H1 (cell line): ENCODE measurements around the gene NCKAP1. TPM values are rescaled to one million over a fixed set of nuclear protein-coding genes. Genes with fewer than 3 reads are reported as not detected.
"Not testable (repeated sequence)": the region's sequence is repeated elsewhere in the genome, so short reads cannot be mapped to it uniquely, and the experiment has no call there.

Source experiments
- CTCF ChIA-PET: fragments of 300-600 bp; sonication (Branson Sonifier 250); formaldehyde crosslinking; loops from one replicate; lab custom pipeline; 2021; ENCODE audit not compliant: partially characterized antibody; lab: Charles Lee
- POLR2A ChIA-PET: fragments of 300-600 bp; sonication (Branson Sonifier 250); formaldehyde crosslinking; loops from one replicate; lab custom pipeline; 2021; ENCODE audit warnings: inconsistent platforms; ENCODE audit not compliant: partially characterized antibody; lab: Charles Lee
- DNase-seq, 2 experiments: peaks; one replicate each; pipeline versions ENCODE4 v3.0.0 to v3.0.0-alpha.2; 2010 to 2022; ENCODE audit warnings: low spot score in 2 of 2, low read depth in 1 of 2, mixed read lengths in 1 of 2
- FAIRE-seq: peaks from 2 replicates; lab custom pipeline; 2011; peaks lifted over from hg19 to GRCh38; lab: Jason Lieb, UNC
- H2AFZ ChIP-seq: 2 replicates; pipeline ENCODE4 v1.8.1; 2012; ENCODE audit warnings: low read length, inconsistent platforms
- H2AK5ac ChIP-seq: 2 replicates; pipeline ENCODE4 v1.6.1; 2013; ENCODE audit warnings: low read depth, low read length
- H2BK120ac ChIP-seq: replicated peaks from 2 replicates; pipeline ENCODE3; 2013; ENCODE audit warnings: low read depth, low read length, inconsistent platforms
- H2BK12ac ChIP-seq: 2 replicates; pipeline ENCODE4 v1.6.1; 2013; ENCODE audit warnings: low read depth, low read length
- H2BK15ac ChIP-seq: 2 replicates; pipeline ENCODE4 v1.6.1; 2013; ENCODE audit warnings: low read length
- H2BK20ac ChIP-seq: 2 replicates; pipeline ENCODE4 v1.6.1; 2013; ENCODE audit warnings: low read length
- H2BK5ac ChIP-seq: 2 replicates; pipeline ENCODE4 v1.6.1; 2013; ENCODE audit warnings: low read depth, low read length
- H3K14ac ChIP-seq: 2 replicates; pipeline ENCODE4 v1.6.1; 2013; ENCODE audit warnings: inconsistent platforms; ENCODE audit not compliant: insufficient read length
- H3K18ac ChIP-seq: 2 replicates; pipeline ENCODE4 v1.6.1; 2013; ENCODE audit warnings: low read length; ENCODE audit errors: extremely low read depth
- H3K23ac ChIP-seq: 2 replicates; pipeline ENCODE4 v1.6.1; 2013; ENCODE audit warnings: inconsistent platforms; ENCODE audit not compliant: insufficient read length
- H3K23me2 ChIP-seq: 2 replicates; pipeline ENCODE4 v1.6.1; 2013; ENCODE audit warnings: low read depth, low read length
- H3K27ac ChIP-seq: 2 replicates; pipeline ENCODE4 v1.6.1; 2011; ENCODE audit warnings: low read depth, low read length, inconsistent platforms
- H3K27me3 ChIP-seq, 4 experiments: replicated peaks in 1 of 4; 1 replicate in 1 of 4; 2 replicates in 3 of 4; pipeline versions ENCODE4 v1.6.1 to v1.8.1; 2011 to 2013; ENCODE audit warnings: low read length in 3 of 4, mild to moderate bottlenecking in 3 of 4, inconsistent platforms in 2 of 4, mixed read lengths in 2 of 4, moderate library complexity in 1 of 4; ENCODE audit not compliant: control insufficient read depth in 3 of 4, insufficient read depth in 3 of 4; ENCODE audit errors: extremely low read depth in 1 of 4
- H3K36me3 ChIP-seq, 4 experiments: 2 replicates each; pipeline versions ENCODE4 v1.6.1 to v1.8.1; 2011 to 2013; ENCODE audit warnings: mild to moderate bottlenecking in 4 of 4, low read length in 3 of 4, moderate library complexity in 2 of 4, control low read depth in 1 of 4, inconsistent platforms in 1 of 4; ENCODE audit not compliant: insufficient read depth in 4 of 4, control insufficient read depth in 2 of 4
- H3K4ac ChIP-seq: replicated peaks from 2 replicates; pipeline ENCODE3; 2013; ENCODE audit warnings: low read length, low read depth, mixed read lengths, inconsistent platforms; ENCODE audit not compliant: insufficient read length
- H3K4me1 ChIP-seq, 4 experiments: replicated peaks in 1 of 4; 1 replicate in 1 of 4; 2 replicates in 3 of 4; pipeline versions ENCODE4 v1.6.1 to v1.8.1; 2011 to 2013; ENCODE audit warnings: low read length in 3 of 4, inconsistent platforms in 2 of 4, mixed read lengths in 1 of 4; ENCODE audit not compliant: insufficient read depth in 4 of 4, control insufficient read depth in 3 of 4
- H3K4me2 ChIP-seq, 2 experiments: 2 replicates each; pipeline versions ENCODE4 v1.6.1 to v1.8.1; 2011 to 2013; ENCODE audit warnings: low read depth in 2 of 2, low read length in 2 of 2, control low read depth in 1 of 2, inconsistent platforms in 1 of 2, mild to moderate bottlenecking in 1 of 2; ENCODE audit not compliant: insufficient read depth in 1 of 2
- H3K4me3 ChIP-seq, 4 experiments: fragments of 200-600, 300-600 bp in 1 of 4; sonication (generic), shearing (Covaris generic), sonication (Bioruptor Twin) in 1 of 4; 2 replicates each; pipeline versions ENCODE4 v1.5.1 to v1.8.1; 2011 to 2016; ENCODE audit warnings: low read length in 4 of 4, low read depth in 3 of 4, control low read depth in 2 of 4, inconsistent platforms in 2 of 4, mild to moderate bottlenecking in 2 of 4, mixed read lengths in 1 of 4, moderate library complexity in 1 of 4; ENCODE audit not compliant: insufficient read depth in 2 of 4; ENCODE audit errors: extremely low read depth in 1 of 4
- H3K56ac ChIP-seq: replicated peaks from 2 replicates; pipeline ENCODE3; 2013; ENCODE audit warnings: low read depth, mild to moderate bottlenecking, mixed read lengths, low read length, inconsistent platforms; ENCODE audit not compliant: insufficient read length
- H3K79me1 ChIP-seq: 2 replicates; pipeline ENCODE4 v1.6.1; 2013; ENCODE audit warnings: low read depth, low read length, control low read depth
- H3K79me2 ChIP-seq, 2 experiments: 2 replicates each; pipeline versions ENCODE4 v1.6.1 to v1.8.1; 2012 to 2013; ENCODE audit warnings: low read length in 2 of 2, mild to moderate bottlenecking in 2 of 2, inconsistent platforms in 1 of 2; ENCODE audit not compliant: insufficient read depth in 2 of 2, control insufficient read depth in 1 of 2
- H3K9ac ChIP-seq, 4 experiments: replicated peaks in 1 of 4; 1 replicate in 1 of 4; 2 replicates in 3 of 4; pipeline versions ENCODE4 v1.6.1 to v1.8.1; 2011 to 2013; ENCODE audit warnings: low read depth in 3 of 4, low read length in 3 of 4, control low read depth in 2 of 4, mild to moderate bottlenecking in 2 of 4, moderate library complexity in 2 of 4, inconsistent platforms in 1 of 4; ENCODE audit errors: extremely low read depth in 1 of 4
- H3K9me3 ChIP-seq, 2 experiments: 2 replicates each; pipeline versions ENCODE4 v1.6.1 to v1.8.1; 2012 to 2013; ENCODE audit warnings: mild to moderate bottlenecking in 2 of 2, moderate library complexity in 2 of 2, control low read depth in 1 of 2, inconsistent platforms in 1 of 2, low read depth in 1 of 2, low read length in 1 of 2, mixed read lengths in 1 of 2; ENCODE audit not compliant: insufficient read depth in 2 of 2
- H4K20me1 ChIP-seq, 2 experiments: replicated peaks in 1 of 2; 2 replicates each; pipeline versions ENCODE3 to v1.8.1; 2011 to 2013; ENCODE audit warnings: inconsistent platforms in 2 of 2, low read length in 2 of 2, mild to moderate bottlenecking in 1 of 2; ENCODE audit not compliant: insufficient read depth in 2 of 2, control insufficient read depth in 1 of 2
- H4K5ac ChIP-seq: 2 replicates; pipeline ENCODE4 v1.6.1; 2013; ENCODE audit warnings: low read length, low read depth, mixed read lengths, inconsistent platforms; ENCODE audit not compliant: insufficient read length
- H4K8ac ChIP-seq: 2 replicates; pipeline ENCODE4 v1.8.0; 2013; ENCODE audit warnings: mild to moderate bottlenecking, moderate library complexity, low read length, inconsistent platforms; ENCODE audit not compliant: insufficient read depth; ENCODE audit errors: extremely low read depth
- H4K91ac ChIP-seq: replicated peaks from 2 replicates; pipeline ENCODE3; 2013; ENCODE audit warnings: low read length, mixed read lengths, inconsistent platforms; ENCODE audit not compliant: insufficient read length
- WGBS, 2 experiments: shearing (Covaris generic) in 1 of 2; methylation state at CpG; one replicate each; pipeline versions ENCODE4 v1.1.6 to v1.1.7; 2013 to 2015; ENCODE audit warnings: low lambda C conversion rate in 2 of 2, mixed read lengths in 2 of 2, inconsistent platforms in 1 of 2, low coverage in 1 of 2, missing lambda C conversion rate in 1 of 2; ENCODE audit not compliant: insufficient replicate concordance in 2 of 2, insufficient coverage in 1 of 2, insufficient read length in 1 of 2; ENCODE audit errors: extremely low coverage in 1 of 2, missing lambda C conversion rate in 1 of 2; 5-methylcytosine and 5-hydroxymethylcytosine counted together
- polyA plus RNA-seq, 7 experiments: library from polyadenylated mRNA; depleted of rRNA in 3 of 7; stranded (reverse) in 5 of 7; unstranded in 2 of 7; fragments of >200 nt in 5 of 7; fragments of 200-250 nt in 2 of 7; gene quantifications; 1 replicate in 5 of 7; 2 replicates in 1 of 7; 4 replicates in 1 of 7; pipeline versions ENCODE4 v1.2.1 to v1.2.3, GENCODE V29; 2011 to 2013; ENCODE audit warnings: missing spikeins in 2 of 7, mixed read lengths in 2 of 7
- total RNA-seq: library from RNA; stranded (reverse); fragmentation: NEBNext Ultra II Directional; extraction: Animal tissue kit (Norgen Biotek cat#: 25700); gene quantifications from 2 replicates; pipeline ENCODE4 v1.2.1, GENCODE V29; 2021

NCKAP1 gene
- total and polyA plus RNA-seq, 2 of the 8 experiments (the other 6 are each of a cell fraction or from before 2014, with no cell fraction given), result 90.8 to 173 TPM

- H3K79me1 ChIP-seq, H4K8ac ChIP-seq, H3K14ac ChIP-seq, H3K27ac ChIP-seq, H2AFZ ChIP-seq, H3K4me2 ChIP-seq, DNase-seq, H3K23me2 ChIP-seq, POLR2A ChIA-PET, FAIRE-seq, H2BK15ac ChIP-seq, H3K27me3 ChIP-seq, H2AK5ac ChIP-seq, H3K9me3 ChIP-seq, H3K4ac ChIP-seq, H2BK120ac ChIP-seq, H4K5ac ChIP-seq, H4K20me1 ChIP-seq, H3K79me2 ChIP-seq, H3K23ac ChIP-seq, H3K4me3 ChIP-seq, H3K56ac ChIP-seq, H3K9ac ChIP-seq, H3K36me3 ChIP-seq, H2BK5ac ChIP-seq, H3K18ac ChIP-seq, H4K91ac ChIP-seq: not testable (repeated sequence)
- Histone ChIP-seq H2BK20ac (peak overlapping the region; percentile 96; the same call in 1 of the 2 replicates), H3K4me1 (peaks cover 0 to 10% (median 9%) of the 10 kb centered on the region in 4 experiments; a peak in 5 of 7 replicates), H2BK12ac (0 out of 2 replicates have a peak overlapping the region, but pooled peaks have one; percentile 75)
- 82% methylated on average over 5 of the region's 5 CpGs; no CpG with 5 or more reads in 1 of the 2 experiments for WGBS, 2 experiments
- CTCF ChIA-PET, result interaction anchor here (0.7 to 1.1 kb wide), 2 partner anchors 24 to 59 kb away, joined by 3 read pairs; no protein-coding TSS in a partner anchor
Measured at GRCh38 chr2:183047486-183048125, 9.3 kb upstream of the NCKAP1 start.

- H3K14ac ChIP-seq, H3K4me3 ChIP-seq, H3K27ac ChIP-seq, H2AFZ ChIP-seq, H4K20me1 ChIP-seq, H3K4ac ChIP-seq, H3K9ac ChIP-seq, H4K91ac ChIP-seq, H2BK120ac ChIP-seq, H2BK15ac ChIP-seq, H3K27me3 ChIP-seq, H3K23me2 ChIP-seq, H3K79me1 ChIP-seq, H3K9me3 ChIP-seq, H2BK5ac ChIP-seq, H3K23ac ChIP-seq, H2AK5ac ChIP-seq, H4K8ac ChIP-seq, H2BK20ac ChIP-seq, H3K56ac ChIP-seq, H3K18ac ChIP-seq, CTCF ChIA-PET, H2BK12ac ChIP-seq, H3K36me3 ChIP-seq, FAIRE-seq, H3K4me1 ChIP-seq, H3K4me2 ChIP-seq, DNase-seq, H3K79me2 ChIP-seq, H4K5ac ChIP-seq: not testable (repeated sequence)
- POLR2A ChIA-PET, result interaction anchor here (1.0 kb wide), 1 partner anchor 59 kb away, joined by 3 read pairs; no protein-coding TSS in a partner anchor
- 94% methylated on average over 8 of the region's 8 CpGs; no CpG with 5 or more reads in 1 of the 2 experiments for WGBS, 2 experiments
Measured at GRCh38 chr2:183043580-183043979, 5.3 kb upstream of the NCKAP1 start.
